Caco-2 (cell line): Measurements from ENCODE around the gene CTRL. TPM values are rescaled to one million over a fixed set of nuclear protein-coding genes. Genes with fewer than 3 reads are reported as not detected.
"Not testable (repeated sequence)": the region's sequence is repeated elsewhere in the genome, so short reads cannot be mapped to it uniquely, and the experiment has no call there.

ENCODE experiments used
- BruUV-seq: library from RNA; stranded (reverse); fragments of 400-500 nt; replicated peaks from 2 replicates; lab custom pipeline; 2021; lab: Mats Ljungman, UMichigan
- CTCF ChIA-PET: fragments of 300-600 bp; sonication (Branson Sonifier 250); formaldehyde crosslinking; loops from one replicate; lab custom pipeline; 2022; ENCODE audit warnings: antibody characterized with exemption; lab: Charles Lee
- POLR2A ChIA-PET: fragments of 300-600 bp; sonication (Branson Sonifier 250); formaldehyde crosslinking; loops from one replicate; lab custom pipeline; 2022; ENCODE audit warnings: antibody characterized with exemption; lab: Charles Lee
- DNase-seq, 2 experiments: peaks; one replicate each; pipeline versions ENCODE4 v3.0.0 to v3.0.0-alpha.2; 2020 to 2022
- H3K27me3 ChIP-seq: replicated peaks from 2 replicates; pipeline ENCODE4 v1.6.0; 2011; ENCODE audit warnings: low read length; ENCODE audit not compliant: control insufficient read depth, insufficient read depth
- H3K36me3 ChIP-seq: 2 replicates; pipeline ENCODE4 v1.5.1; 2011; ENCODE audit warnings: low read length; ENCODE audit not compliant: control insufficient read depth, insufficient read depth
- H3K4me1 ChIP-seq: fragments of 250-450 bp; sonication (Bioruptor Pico); 2 replicates; pipeline ENCODE4 v1.5.1; 2020; ENCODE audit warnings: mild to moderate bottlenecking
- H3K4me3 ChIP-seq: 2 replicates; pipeline ENCODE4 v1.5.1; 2011; ENCODE audit warnings: low read depth, mild to moderate bottlenecking, control low read depth, low read length
- H3K9me3 ChIP-seq: fragments of 250-450 bp; sonication (Bioruptor Pico); 2 replicates; pipeline ENCODE4 v1.5.1; 2020; ENCODE audit warnings: mild to moderate bottlenecking, moderate library complexity
- H3K27ac Mint-ChIP-seq: one replicate; pipeline ENCODE4 v1.8.0; 2022; ENCODE audit warnings: mixed read lengths; ENCODE audit not compliant: unreplicated experiment
- H3K27me3 Mint-ChIP-seq: one replicate; pipeline ENCODE4 v1.8.0; 2022; ENCODE audit warnings: mixed read lengths; ENCODE audit not compliant: insufficient read depth, unreplicated experiment
- H3K36me3 Mint-ChIP-seq: one replicate; pipeline ENCODE4 v1.8.0; 2022; ENCODE audit warnings: mild to moderate bottlenecking, mixed read lengths; ENCODE audit not compliant: insufficient read depth, unreplicated experiment
- H3K4me1 Mint-ChIP-seq: one replicate; pipeline ENCODE4 v1.8.0; 2022; ENCODE audit warnings: low read depth, mixed read lengths; ENCODE audit not compliant: unreplicated experiment
- H3K4me3 Mint-ChIP-seq: one replicate; pipeline ENCODE4 v1.8.0; 2022; ENCODE audit warnings: mild to moderate bottlenecking, moderate library complexity, mixed read lengths; ENCODE audit not compliant: unreplicated experiment
- H3K9me3 Mint-ChIP-seq: one replicate; pipeline ENCODE4 v1.8.0; 2022; ENCODE audit warnings: mixed read lengths; ENCODE audit not compliant: unreplicated experiment
- intact Hi-C: fragments of 100-400 bp; cut with micrococcal nuclease; formaldehyde crosslinking; loops from one replicate; pipeline ENCODE4 v1.10.0; 2022; ENCODE audit not compliant: unreplicated experiment
- total RNA-seq: library from RNA; stranded (reverse); gene quantifications from 2 replicates; pipeline ENCODE4 v1.2.3, GENCODE V29; 2022
- TF ChIP-seq, protein P1 (sequence below), 2 experiments: fragments of 200-600 bp in 1 of 2; IDR thresholded peaks; 1 replicate in 1 of 2; 2 replicates in 1 of 2; pipeline versions ENCODE4 v1.5.1 to v1.8.0; 2011 to 2022; ENCODE audit warnings: antibody characterized with exemption in 1 of 2, control low read depth in 1 of 2, inconsistent platforms in 1 of 2, low read depth in 1 of 2, low read length in 1 of 2, mild to moderate bottlenecking in 1 of 2, moderate library complexity in 1 of 2; ENCODE audit not compliant: insufficient read depth in 1 of 2, severe bottlenecking in 1 of 2, unreplicated experiment in 1 of 2

Gene CTRL
- total RNA-seq, 1 experiment from 2014 or later: 0.66 TPM

- H3K4me3 Mint-ChIP-seq: no peak overlapping the region
- TF ChIP-seq, protein P1, sequence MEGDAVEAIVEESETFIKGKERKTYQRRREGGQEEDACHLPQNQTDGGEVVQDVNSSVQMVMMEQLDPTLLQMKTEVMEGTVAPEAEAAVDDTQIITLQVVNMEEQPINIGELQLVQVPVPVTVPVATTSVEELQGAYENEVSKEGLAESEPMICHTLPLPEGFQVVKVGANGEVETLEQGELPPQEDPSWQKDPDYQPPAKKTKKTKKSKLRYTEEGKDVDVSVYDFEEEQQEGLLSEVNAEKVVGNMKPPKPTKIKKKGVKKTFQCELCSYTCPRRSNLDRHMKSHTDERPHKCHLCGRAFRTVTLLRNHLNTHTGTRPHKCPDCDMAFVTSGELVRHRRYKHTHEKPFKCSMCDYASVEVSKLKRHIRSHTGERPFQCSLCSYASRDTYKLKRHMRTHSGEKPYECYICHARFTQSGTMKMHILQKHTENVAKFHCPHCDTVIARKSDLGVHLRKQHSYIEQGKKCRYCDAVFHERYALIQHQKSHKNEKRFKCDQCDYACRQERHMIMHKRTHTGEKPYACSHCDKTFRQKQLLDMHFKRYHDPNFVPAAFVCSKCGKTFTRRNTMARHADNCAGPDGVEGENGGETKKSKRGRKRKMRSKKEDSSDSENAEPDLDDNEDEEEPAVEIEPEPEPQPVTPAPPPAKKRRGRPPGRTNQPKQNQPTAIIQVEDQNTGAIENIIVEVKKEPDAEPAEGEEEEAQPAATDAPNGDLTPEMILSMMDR (IDR thresholded peaks at IDR 0.05; ENCODE audit: insufficient read depth in 1 of 2, low read depth in 1 of 2, low read length in 1 of 2, severe bottlenecking in 1 of 2, unreplicated experiment in 1 of 2): no peak
- no TSS peak for BruUV-seq
- no peaks in the 10 kb centered on the region for H3K36me3 ChIP-seq
- no peaks in the 10 kb centered on the region for H3K4me1 Mint-ChIP-seq
- intact Hi-C loops: no loop called here
- H3K9me3 ChIP-seq: no peaks in the 10 kb centered on the region
- H3K27ac Mint-ChIP-seq: no peak overlapping the region
- no peaks in the 10 kb centered on the region for H3K27me3 ChIP-seq
- DNase-seq: no peak
- no peaks in the 10 kb centered on the region for H3K9me3 Mint-ChIP-seq
- no peaks in the 10 kb centered on the region for H3K4me1 ChIP-seq
- no peaks in the 10 kb centered on the region for H3K36me3 Mint-ChIP-seq
- CTCF ChIA-PET: no interaction called here
- H3K4me3 ChIP-seq: no peak overlapping the region
- no peaks in the 10 kb centered on the region for H3K27me3 Mint-ChIP-seq
- POLR2A ChIA-PET: no interaction called here
Observed at GRCh38 chr16:67975321-67976105, 43.9 kb upstream of the CTRL start.

GRCh38 chr16:67972285-67972684 is 40.6 kb upstream of the CTRL start:
- intact Hi-C loops, H3K27me3 ChIP-seq, POLR2A ChIA-PET, H3K9me3 Mint-ChIP-seq, H3K27ac Mint-ChIP-seq, DNase-seq, H3K27me3 Mint-ChIP-seq, H3K36me3 ChIP-seq, H3K9me3 ChIP-seq, H3K4me3 ChIP-seq, H3K4me1 ChIP-seq, BruUV-seq, H3K4me3 Mint-ChIP-seq: not testable (repeated sequence)
- Mint-ChIP-seq H3K36me3 (peaks cover 12% of the 10 kb centered on the region), H3K4me1 (peaks cover 11% of the 10 kb centered on the region)
- CTCF ChIA-PET: interaction anchor here (0.7 kb wide), 1 partner anchor 258 kb away, joined by 3 read pairs; no protein-coding TSS in a partner anchor

DNA sequence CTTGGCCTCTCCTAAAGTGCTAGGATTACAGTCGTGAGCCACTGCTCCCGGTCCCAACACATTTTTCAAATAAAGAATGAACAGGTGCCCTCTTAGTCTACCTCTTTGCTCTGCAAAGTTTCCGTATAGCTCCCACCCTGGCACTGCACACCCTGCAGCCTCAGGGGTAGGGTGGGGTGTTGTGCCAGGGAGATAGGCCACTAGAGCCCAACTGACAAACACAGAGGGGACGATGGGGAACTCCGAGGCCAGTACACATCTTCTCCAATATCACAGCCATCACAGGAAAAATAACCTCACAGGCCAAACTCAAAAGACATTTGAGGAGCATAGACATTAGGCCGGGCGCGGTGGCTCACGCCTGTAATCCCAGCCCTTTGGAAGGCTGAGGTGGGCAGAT is 39.4 kb upstream of the CTRL start:
- Histone ChIP-seq H3K36me3 (no peaks in the 10 kb centered on the region; the same call in 1 of the 2 replicates), H3K9me3 (no peaks in the 10 kb centered on the region), H3K4me3 (no peak overlapping the region), H3K27me3 (no peaks in the 10 kb centered on the region), H3K4me1 (peaks cover 21% of the 10 kb centered on the region)
- peaks cover 22% of the 10 kb centered on the region for H3K4me1 Mint-ChIP-seq
- no peaks in the 10 kb centered on the region for H3K9me3 Mint-ChIP-seq
- no peaks in the 10 kb centered on the region for H3K27me3 Mint-ChIP-seq
- CTCF ChIA-PET: no interaction called here
- intact Hi-C loops: no loop called here
- no peak overlapping the region for H3K4me3 Mint-ChIP-seq
- peaks cover 18% of the 10 kb centered on the region for H3K36me3 Mint-ChIP-seq
- POLR2A ChIA-PET: no interaction called here
- TF ChIP-seq, protein P1 (IDR thresholded peaks at IDR 0.05; ENCODE audit: insufficient read depth in 1 of 2, low read depth in 1 of 2, low read length in 1 of 2, severe bottlenecking in 1 of 2, unreplicated experiment in 1 of 2): no peak
- BruUV-seq: no TSS peak
- DNase-seq: no peak
- no peak overlapping the region for H3K27ac Mint-ChIP-seq
